ENCODE data around the gene PTPRB. TPM values are rescaled to one million over a fixed set of nuclear protein-coding genes. Genes with fewer than 3 reads are reported as not detected.

The PTPRB gene
- total RNA-seq, 2 experiments from 2014 or later, result not detected

GRCh38 chr12:70660002-70660604, 22.9 kb upstream of the PTPRB start:
- Mint-ChIP-seq H3K4me3 (no peak overlapping the region), H3K9me3 (no peaks in the 10 kb centered on the region), H3K27ac (no peak overlapping the region), H3K36me3 (no peaks in the 10 kb centered on the region), H3K4me1 (ENCODE audit: low read depth) (peaks cover 4% of the 10 kb centered on the region), H3K27me3 (no peaks in the 10 kb centered on the region)
- DNase-seq, result no peak
- CTCF ChIA-PET, result no interaction called here
- POLR2A ChIA-PET, result no interaction called here
- intact Hi-C loops (cut with micrococcal nuclease), result no loop called here

- intact Hi-C loops (cut with micrococcal nuclease), result no loop called here
- Mint-ChIP-seq H3K27me3 (no peaks in the 10 kb centered on the region), H3K27ac (no peak overlapping the region), H3K36me3 (no peaks in the 10 kb centered on the region), H3K9me3 (no peaks in the 10 kb centered on the region), H3K4me1 (ENCODE audit: low read depth) (peaks cover 4% of the 10 kb centered on the region), H3K4me3 (no peak overlapping the region)
- POLR2A ChIA-PET, result no interaction called here
- CTCF ChIA-PET, result no interaction called here
- DNase-seq, result no peak
Observed at GRCh38 chr12:70659077-70659606, 21.9 kb upstream of the PTPRB start.

- no peak for DNase-seq
- H3K9me3 Mint-ChIP-seq, result no peaks in the 10 kb centered on the region
- peaks cover 4% of the 10 kb centered on the region for H3K4me1 Mint-ChIP-seq (ENCODE audit: low read depth)
- no peak overlapping the region for H3K27ac Mint-ChIP-seq
- POLR2A ChIA-PET, result no interaction called here
- CTCF ChIA-PET, result no interaction called here
- intact Hi-C loops (cut with micrococcal nuclease), result no loop called here
- no peak overlapping the region for H3K4me3 Mint-ChIP-seq
- H3K27me3 Mint-ChIP-seq, result no peaks in the 10 kb centered on the region
- no peaks in the 10 kb centered on the region for H3K36me3 Mint-ChIP-seq
Observed at GRCh38 chr12:70657616-70658286, 20.5 kb upstream of the PTPRB start.

GRCh38 chr12:70652451-70652850, 15.2 kb upstream of the PTPRB start:
- no peaks in the 10 kb centered on the region for H3K4me1 Mint-ChIP-seq (ENCODE audit: low read depth)
- H3K36me3 Mint-ChIP-seq, result no peaks in the 10 kb centered on the region
- H3K27ac Mint-ChIP-seq, result no peak overlapping the region
- H3K4me3 Mint-ChIP-seq, result no peak overlapping the region
- DNase-seq, result no peak
- ChIA-PET POLR2A (no interaction called here), CTCF (interaction anchor here (0.6 kb wide), 1 partner anchor 78 kb away, joined by 3 read pairs; no protein-coding TSS in a partner anchor)
- H3K9me3 Mint-ChIP-seq, result no peaks in the 10 kb centered on the region
- H3K27me3 Mint-ChIP-seq, result no peaks in the 10 kb centered on the region
- intact Hi-C loops (cut with micrococcal nuclease), result no loop called here

- ChIA-PET POLR2A (no interaction called here), CTCF (no interaction called here)
- Mint-ChIP-seq H3K4me1 (ENCODE audit: low read depth) (no peaks in the 10 kb centered on the region), H3K27me3 (peaks cover 8% of the 10 kb centered on the region), H3K9me3 (no peaks in the 10 kb centered on the region), H3K27ac (no peak overlapping the region), H3K4me3 (no peak overlapping the region), H3K36me3 (no peaks in the 10 kb centered on the region)
- intact Hi-C loops (cut with micrococcal nuclease), result no loop called here
- DNase-seq, result no peak
Observed at GRCh38 chr12:70648831-70649230, 11.6 kb upstream of the PTPRB start.

- ChIA-PET POLR2A (no interaction called here), CTCF (no interaction called here)
- H3K27me3 Mint-ChIP-seq, result peaks cover 12% of the 10 kb centered on the region
- H3K27ac Mint-ChIP-seq, result no peak overlapping the region
- no peaks in the 10 kb centered on the region for H3K9me3 Mint-ChIP-seq
- intact Hi-C loops (cut with micrococcal nuclease), result no loop called here
- no peak for DNase-seq
- no peaks in the 10 kb centered on the region for H3K4me1 Mint-ChIP-seq (ENCODE audit: low read depth)
- H3K4me3 Mint-ChIP-seq, result no peak overlapping the region
- H3K36me3 Mint-ChIP-seq, result no peaks in the 10 kb centered on the region
Observed at GRCh38 chr12:70648191-70648590, 11.0 kb upstream of the PTPRB start.

- no peaks in the 10 kb centered on the region for H3K9me3 Mint-ChIP-seq
- peaks cover 13% of the 10 kb centered on the region for H3K27me3 Mint-ChIP-seq
- no peaks in the 10 kb centered on the region for H3K4me1 Mint-ChIP-seq (ENCODE audit: low read depth)
- no peak overlapping the region for H3K4me3 Mint-ChIP-seq
- no peak overlapping the region for H3K27ac Mint-ChIP-seq
- CTCF ChIA-PET, result no interaction called here
- POLR2A ChIA-PET, result no interaction called here
- DNase-seq, result no peak
- intact Hi-C loops (cut with micrococcal nuclease), result no loop called here
- H3K36me3 Mint-ChIP-seq, result no peaks in the 10 kb centered on the region
Observed at GRCh38 chr12:70646850-70647249, 9.6 kb upstream of the PTPRB start.

GRCh38 chr12:70645494-70646317, 8.5 kb upstream of the PTPRB start:
- Mint-ChIP-seq H3K36me3 (no peaks in the 10 kb centered on the region), H3K27ac (no peak overlapping the region), H3K9me3 (no peaks in the 10 kb centered on the region), H3K4me1 (ENCODE audit: low read depth) (no peaks in the 10 kb centered on the region), H3K27me3 (peaks cover 15% of the 10 kb centered on the region), H3K4me3 (no peak overlapping the region)
- intact Hi-C loops (cut with micrococcal nuclease), result no loop called here
- DNase-seq, result peak; percentile 10
- POLR2A ChIA-PET, result no interaction called here
- CTCF ChIA-PET, result interaction anchor here (1.5 kb wide), 1 partner anchor 55 kb away, joined by 3 read pairs; no protein-coding TSS in a partner anchor

GRCh38 chr12:70644861-70645260, 7.6 kb upstream of the PTPRB start:
- POLR2A ChIA-PET, result no interaction called here
- DNase-seq, result no peak
- H3K4me3 Mint-ChIP-seq, result no peak overlapping the region
- H3K9me3 Mint-ChIP-seq, result no peaks in the 10 kb centered on the region
- intact Hi-C loops (cut with micrococcal nuclease), result no loop called here
- no peak overlapping the region for H3K27ac Mint-ChIP-seq
- peaks cover 15% of the 10 kb centered on the region for H3K27me3 Mint-ChIP-seq
- H3K36me3 Mint-ChIP-seq, result no peaks in the 10 kb centered on the region
- H3K4me1 Mint-ChIP-seq (ENCODE audit: low read depth), result no peaks in the 10 kb centered on the region
- CTCF ChIA-PET, result interaction anchor here (1.5 kb wide), 1 partner anchor 54 kb away, joined by 3 read pairs; no protein-coding TSS in a partner anchor

- peaks cover 15% of the 10 kb centered on the region for H3K27me3 Mint-ChIP-seq
- DNase-seq, result no peak
- H3K4me3 Mint-ChIP-seq, result no peak overlapping the region
- H3K27ac Mint-ChIP-seq, result no peak overlapping the region
- H3K9me3 Mint-ChIP-seq, result no peaks in the 10 kb centered on the region
- ChIA-PET POLR2A (no interaction called here), CTCF (no interaction called here)
- no peaks in the 10 kb centered on the region for H3K4me1 Mint-ChIP-seq (ENCODE audit: low read depth)
- no peaks in the 10 kb centered on the region for H3K36me3 Mint-ChIP-seq
- intact Hi-C loops (cut with micrococcal nuclease), result no loop called here
Observed at GRCh38 chr12:70643939-70644338, 6.7 kb upstream of the PTPRB start.

GRCh38 chr12:70641691-70642090, 4.5 kb upstream of the PTPRB start:
- Mint-ChIP-seq H3K4me1 (ENCODE audit: low read depth) (no peaks in the 10 kb centered on the region), H3K36me3 (no peaks in the 10 kb centered on the region), H3K27me3 (peaks cover 16% of the 10 kb centered on the region), H3K9me3 (no peaks in the 10 kb centered on the region), H3K4me3 (no peak overlapping the region), H3K27ac (no peak overlapping the region)
- ChIA-PET POLR2A (no interaction called here), CTCF (no interaction called here)
- intact Hi-C loops (cut with micrococcal nuclease), result no loop called here
- no peak for DNase-seq

- DNase-seq, result no peak
- ChIA-PET POLR2A (no interaction called here), CTCF (no interaction called here)
- Mint-ChIP-seq H3K4me1 (ENCODE audit: low read depth) (no peaks in the 10 kb centered on the region), H3K27me3 (peaks cover 18% of the 10 kb centered on the region), H3K27ac (no peak overlapping the region), H3K36me3 (no peaks in the 10 kb centered on the region), H3K9me3 (no peaks in the 10 kb centered on the region), H3K4me3 (no peak overlapping the region)
- intact Hi-C loops (cut with micrococcal nuclease), result no loop called here
Observed at GRCh38 chr12:70640901-70641300, 3.7 kb upstream of the PTPRB start.
